HUES6 (cell line): ENCODE data around the gene HPCAL4.
A peak's percentile ranks its signal among the peaks of the same experiment; 100 is the strongest.

Source experiments
- H3K27ac ChIP-seq: 2 replicates; pipeline ENCODE4 v1.7.0; 2013; ENCODE audit warnings: low read depth, mild to moderate bottlenecking, low read length, inconsistent platforms
- H3K27me3 ChIP-seq: 2 replicates; pipeline ENCODE4 v1.6.1; 2013; ENCODE audit warnings: low read length; ENCODE audit not compliant: control insufficient read depth, insufficient read depth
- H3K36me3 ChIP-seq: 2 replicates; pipeline ENCODE4 v1.6.1; 2013; ENCODE audit warnings: low read length; ENCODE audit not compliant: control insufficient read depth, insufficient read depth
- H3K4me1 ChIP-seq: 2 replicates; pipeline ENCODE4 v1.6.1; 2013; ENCODE audit warnings: low read length; ENCODE audit not compliant: control insufficient read depth, insufficient read depth
- H3K4me3 ChIP-seq: 2 replicates; pipeline ENCODE4 v1.5.1; 2013; ENCODE audit warnings: low read depth, low read length
- H3K9ac ChIP-seq: one replicate; pipeline ENCODE4 v1.6.1; 2013; ENCODE audit warnings: mild to moderate bottlenecking, low read length
- H3K9me3 ChIP-seq: 2 replicates; pipeline ENCODE4 v1.6.1; 2013; ENCODE audit warnings: low read depth, low read length; ENCODE audit not compliant: control insufficient read depth, insufficient read depth

HPCAL4 gene

GRCh38 chr1:39638965-39639304, 52.3 kb downstream of the HPCAL4 start:
- no peaks in the 10 kb centered on the region for H3K9me3 ChIP-seq
- H3K9ac ChIP-seq = no peak overlapping the region
- no peak overlapping the region for H3K27ac ChIP-seq
- no peaks in the 10 kb centered on the region for H3K4me1 ChIP-seq
- H3K4me3 ChIP-seq = peak overlapping the region; percentile 72
- peaks cover 93% of the 10 kb centered on the region for H3K27me3 ChIP-seq
- H3K36me3 ChIP-seq = no peaks in the 10 kb centered on the region

GRCh38 chr1:39637361-39637760, 53.9 kb downstream of the HPCAL4 start:
- H3K4me3 ChIP-seq = no peak overlapping the region
- no peak overlapping the region for H3K27ac ChIP-seq
- peaks cover 6% of the 10 kb centered on the region for H3K4me1 ChIP-seq
- H3K9ac ChIP-seq = no peak overlapping the region
- no peaks in the 10 kb centered on the region for H3K9me3 ChIP-seq
- H3K36me3 ChIP-seq = no peaks in the 10 kb centered on the region
- peaks cover 92% of the 10 kb centered on the region for H3K27me3 ChIP-seq

- Histone ChIP-seq H3K4me3 (no peak overlapping the region), H3K27me3 (peaks cover 96% of the 10 kb centered on the region), H3K27ac (no peak overlapping the region), H3K9ac (no peak overlapping the region), H3K4me1 (peaks cover 6% of the 10 kb centered on the region), H3K36me3 (no peaks in the 10 kb centered on the region), H3K9me3 (no peaks in the 10 kb centered on the region)
Measured at GRCh38 chr1:39635871-39636210, 55.4 kb downstream of the HPCAL4 start.

GRCh38 chr1:39635205-39635870, 55.9 kb downstream of the HPCAL4 start:
- Histone ChIP-seq H3K36me3 (no peaks in the 10 kb centered on the region), H3K27ac (no peak overlapping the region), H3K27me3 (peaks cover 96% of the 10 kb centered on the region), H3K4me1 (peaks cover 6% of the 10 kb centered on the region), H3K9ac (no peak overlapping the region), H3K4me3 (no peak overlapping the region), H3K9me3 (no peaks in the 10 kb centered on the region)

GRCh38 chr1:39633422-39633821, 57.8 kb downstream of the HPCAL4 start:
- peaks cover 6% of the 10 kb centered on the region for H3K4me1 ChIP-seq
- no peak overlapping the region for H3K27ac ChIP-seq
- H3K9ac ChIP-seq = no peak overlapping the region
- H3K27me3 ChIP-seq = peaks cover 94% of the 10 kb centered on the region
- no peaks in the 10 kb centered on the region for H3K36me3 ChIP-seq
- no peaks in the 10 kb centered on the region for H3K9me3 ChIP-seq
- H3K4me3 ChIP-seq = peak overlapping the region; percentile 37

GRCh38 chr1:39632682-39633417, 58.4 kb downstream of the HPCAL4 start:
- Histone ChIP-seq H3K27ac (no peak overlapping the region), H3K9me3 (no peaks in the 10 kb centered on the region), H3K27me3 (peaks cover 90% of the 10 kb centered on the region), H3K36me3 (no peaks in the 10 kb centered on the region), H3K4me1 (peaks cover 6% of the 10 kb centered on the region), H3K9ac (no peak overlapping the region), H3K4me3 (peak overlapping the region; percentile 37)

- no peak overlapping the region for H3K9ac ChIP-seq
- H3K27ac ChIP-seq = no peak overlapping the region
- no peaks in the 10 kb centered on the region for H3K9me3 ChIP-seq
- H3K27me3 ChIP-seq = peaks cover 90% of the 10 kb centered on the region
- peak overlapping the region; percentile 37; the same call in 1 of the 2 replicates for H3K4me3 ChIP-seq
- no peaks in the 10 kb centered on the region for H3K36me3 ChIP-seq
- H3K4me1 ChIP-seq = peaks cover 6% of the 10 kb centered on the region
Measured at GRCh38 chr1:39632323-39632681, 58.9 kb downstream of the HPCAL4 start.

GRCh38 chr1:39631361-39632322, 59.6 kb downstream of the HPCAL4 start:
- H3K9me3 ChIP-seq = no peaks in the 10 kb centered on the region
- H3K36me3 ChIP-seq = no peaks in the 10 kb centered on the region
- peaks cover 6% of the 10 kb centered on the region for H3K4me1 ChIP-seq
- H3K27me3 ChIP-seq = peaks cover 90% of the 10 kb centered on the region
- H3K9ac ChIP-seq = no peak overlapping the region
- H3K4me3 ChIP-seq = no peak overlapping the region
- no peak overlapping the region for H3K27ac ChIP-seq

GRCh38 chr1:39628807-39629350, 62.4 kb downstream of the HPCAL4 start:
- Histone ChIP-seq H3K27me3 (peaks cover 91% of the 10 kb centered on the region), H3K9ac (no peak overlapping the region), H3K36me3 (no peaks in the 10 kb centered on the region), H3K4me1 (peaks cover 6% of the 10 kb centered on the region), H3K27ac (no peak overlapping the region), H3K9me3 (no peaks in the 10 kb centered on the region), H3K4me3 (no peak overlapping the region)
